Transverse colon (tissue), 4 donors: ENCODE results near the gene NOX3.

Experiments
- CTCF ChIP-seq, 5 experiments: fragments of 200-600 bp in 3 of 5; fragments of 450-650 bp in 2 of 5; sonication (generic) in 3 of 5; IDR thresholded peaks; 1 replicate in 2 of 5; 2 replicates in 3 of 5; pipeline ENCODE4 v1.5.1; 2016 to 2017; ENCODE audit warnings: antibody characterized with exemption in 5 of 5, inconsistent platforms in 3 of 5, mild to moderate bottlenecking in 2 of 5, moderate library complexity in 1 of 5
- EP300 ChIP-seq: sonication (generic); formaldehyde crosslinking; IDR thresholded peaks from one replicate; pipeline ENCODE4 v1.6.1; 2017; ENCODE audit warnings: antibody characterized with exemption, low read depth
- POLR2A ChIP-seq: fragments of 450-650 bp; IDR thresholded peaks from one replicate; pipeline ENCODE4 v1.6.1; 2016; ENCODE audit warnings: antibody characterized with exemption, mild to moderate bottlenecking, moderate library complexity
- POLR2AphosphoS5 ChIP-seq, 3 donors: sonication (generic); formaldehyde crosslinking; IDR thresholded peaks; one replicate each; pipeline ENCODE4 v1.6.1; 2016; ENCODE audit warnings: antibody characterized with exemption in 3 of 3

GRCh38 chr6:155375801-155376200 is 79.8 kb downstream of the NOX3 start:
- TF ChIP-seq CTCF (IDR thresholded peaks at IDR 0.05): no peak
- no peak for TF ChIP-seq POLR2AphosphoS5 (IDR thresholded peaks at IDR 0.05)
- TF ChIP-seq POLR2A: no peak
- no peak for TF ChIP-seq EP300
